Activated naive CD4-positive, alpha-beta T cell treated with anti-CD3 and anti-CD28 coated beads, Interleukin-2, amount 50 U/mL, for 72 hours (primary cell): ENCODE measurements around the gene PACC1. TPM values are rescaled to one million over a fixed set of nuclear protein-coding genes. Genes with fewer than 3 reads are reported as not detected.
"Not testable (repeated sequence)": the region's sequence is repeated elsewhere in the genome, so short reads cannot be mapped to it uniquely, and the experiment has no call there.

ENCODE experiments used
- ATAC-seq, 2 donors: fragments of 150-1000 bp; cut with Tn5 transposase; 2 replicates each; pipeline ENCODE4 v1.10.0; 2021; ENCODE audit warnings: mild to moderate bottlenecking in 2 of 2, moderate library complexity in 2 of 2
- DNase-seq, 2 donors: peaks; one replicate each; pipeline ENCODE4 v3.0.0; 2021 to 2022; ENCODE audit warnings: low spot score in 2 of 2
- H3K27ac Mint-ChIP-seq, 2 donors: one replicate each; pipeline ENCODE4 v1.8.0; 2022; ENCODE audit warnings: mild to moderate bottlenecking in 2 of 2, mixed read lengths in 2 of 2
- H3K36me3 Mint-ChIP-seq, 2 donors: one replicate each; pipeline ENCODE4 v1.8.0; 2022; ENCODE audit warnings: mixed read lengths in 2 of 2
- H3K9me3 Mint-ChIP-seq, 2 donors: one replicate each; pipeline ENCODE4 v1.8.0; 2022; ENCODE audit warnings: mixed read lengths in 2 of 2
- total RNA-seq, 2 donors: library from RNA; stranded (reverse); gene quantifications; one replicate each; pipeline ENCODE4 v1.2.3, GENCODE V29; 2022

The PACC1 gene
- total RNA-seq, 2 donors from 2014 or later = 10.1 to 16.9 TPM

GRCh38 chr1:212323066-212323465, 91.6 kb downstream of the PACC1 start:
- no peak for ATAC-seq
- Mint-ChIP-seq H3K27ac (peak overlapping the region in 1 of 2 donors; percentile 60), H3K9me3 (no peaks in the 10 kb centered on the region), H3K36me3 (peaks cover 0 to 6% of the 10 kb centered on the region in 2 donors)
- DNase-seq = no peak

- peaks cover 0 to 19% of the 10 kb centered on the region in 2 donors for H3K36me3 Mint-ChIP-seq
- not testable (repeated sequence) for H3K9me3 Mint-ChIP-seq, H3K27ac Mint-ChIP-seq
These were observed 93.7 kb downstream of the PACC1 start for GRCh38 chr1:212321031-212321430.

GRCh38 chr1:212317916-212318315, 96.8 kb downstream of the PACC1 start:
- Mint-ChIP-seq H3K9me3 (no peaks in the 10 kb centered on the region), H3K36me3 (peaks cover 0 to 12% of the 10 kb centered on the region in 2 donors), H3K27ac (peak overlapping the region in 1 of 2 donors; percentile 50)
- DNase-seq (no peak), ATAC-seq (no peak)

More at GRCh38 chr1:212321031-212321430, 93.7 kb downstream of the PACC1 start:
- not testable (repeated sequence) for DNase-seq, ATAC-seq

- peak; percentile 74 to 86 for ATAC-seq
- DNase-seq = peak in 1 of 2 donors; percentile 11
- Mint-ChIP-seq H3K36me3 (peaks cover 0 to 12% of the 10 kb centered on the region in 2 donors), H3K27ac (peak overlapping the region; percentile 61 to 83), H3K9me3 (no peaks in the 10 kb centered on the region)
These were observed 98.8 kb downstream of the PACC1 start for GRCh38 chr1:212315907-212316306.

GRCh38 chr1:212315184-212315583, 99.5 kb downstream of the PACC1 start:
- H3K9me3 Mint-ChIP-seq = no peaks in the 10 kb centered on the region
- no peak overlapping the region for H3K27ac Mint-ChIP-seq
- ATAC-seq (peak; percentile 55 to 70), DNase-seq (no peak)
- peaks cover 0 to 19% of the 10 kb centered on the region in 2 donors for H3K36me3 Mint-ChIP-seq

Other genes with a start within 250 kb of the PACC1 start
- 10 to 100 TPM; 28.1 to 33.1 TPM for gene PPP2R5A, start 129.5 kb downstream of the PACC1 start, total RNA-seq
- 10 to 100 TPM; 34.9 to 35.7 TPM for gene NENF, start 18.0 kb upstream of the PACC1 start, total RNA-seq
- gene ATF3, start 193.9 kb upstream of the PACC1 start, total RNA-seq = 10 to 100 TPM; 25.1 to 48.4 TPM